Subcutaneous adipose tissue (tissue), 4 donors: ENCODE results near the gene ADGRG4. TPM values are rescaled to one million over a fixed set of nuclear protein-coding genes. Genes with fewer than 3 reads are reported as not detected.

Source experiments
- total RNA-seq, 4 donors: library from RNA; depleted of rRNA; stranded (reverse); fragments of >200 nt; gene quantifications; one replicate each; pipeline ENCODE4 v1.1.0, GENCODE V29; 2016
- TF ChIP-seq, protein P1 (sequence below): fragments of 450-650 bp; IDR thresholded peaks from one replicate; pipeline ENCODE4 v1.5.1; 2016; ENCODE audit warnings: low read depth, mild to moderate bottlenecking, control low read depth, antibody characterized with exemption, moderate library complexity

The ADGRG4 gene
- total RNA-seq, 4 donors from 2014 or later: under 0.01 to 0.33 (median 0.08) TPM

DNA sequence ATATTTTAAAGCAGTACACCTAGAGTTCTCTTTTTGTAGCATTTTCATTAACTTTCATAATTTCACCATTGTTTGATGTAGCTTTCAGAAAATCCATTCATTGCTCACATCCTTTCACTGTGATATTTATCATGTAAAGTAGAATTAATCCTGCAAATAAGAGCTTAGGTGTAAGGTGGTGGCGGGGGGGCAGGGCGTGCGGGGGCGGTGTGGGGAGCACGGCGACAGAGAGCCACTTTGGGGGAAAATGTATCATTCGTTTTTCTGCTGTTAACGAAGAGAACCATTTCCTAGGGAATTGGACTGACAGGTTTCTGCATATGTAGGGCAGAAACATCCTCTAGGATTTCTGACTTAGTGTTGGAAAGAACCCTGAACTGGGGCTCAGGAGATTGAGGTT lies 104.4 kb downstream of the ADGRG4 start:
- TF ChIP-seq, protein P1, sequence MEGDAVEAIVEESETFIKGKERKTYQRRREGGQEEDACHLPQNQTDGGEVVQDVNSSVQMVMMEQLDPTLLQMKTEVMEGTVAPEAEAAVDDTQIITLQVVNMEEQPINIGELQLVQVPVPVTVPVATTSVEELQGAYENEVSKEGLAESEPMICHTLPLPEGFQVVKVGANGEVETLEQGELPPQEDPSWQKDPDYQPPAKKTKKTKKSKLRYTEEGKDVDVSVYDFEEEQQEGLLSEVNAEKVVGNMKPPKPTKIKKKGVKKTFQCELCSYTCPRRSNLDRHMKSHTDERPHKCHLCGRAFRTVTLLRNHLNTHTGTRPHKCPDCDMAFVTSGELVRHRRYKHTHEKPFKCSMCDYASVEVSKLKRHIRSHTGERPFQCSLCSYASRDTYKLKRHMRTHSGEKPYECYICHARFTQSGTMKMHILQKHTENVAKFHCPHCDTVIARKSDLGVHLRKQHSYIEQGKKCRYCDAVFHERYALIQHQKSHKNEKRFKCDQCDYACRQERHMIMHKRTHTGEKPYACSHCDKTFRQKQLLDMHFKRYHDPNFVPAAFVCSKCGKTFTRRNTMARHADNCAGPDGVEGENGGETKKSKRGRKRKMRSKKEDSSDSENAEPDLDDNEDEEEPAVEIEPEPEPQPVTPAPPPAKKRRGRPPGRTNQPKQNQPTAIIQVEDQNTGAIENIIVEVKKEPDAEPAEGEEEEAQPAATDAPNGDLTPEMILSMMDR: no peak

- TF ChIP-seq, protein P1: no peak
Measured at GRCh38 chrX:136417806-136418205, 117.0 kb downstream of the ADGRG4 start.

DNA sequence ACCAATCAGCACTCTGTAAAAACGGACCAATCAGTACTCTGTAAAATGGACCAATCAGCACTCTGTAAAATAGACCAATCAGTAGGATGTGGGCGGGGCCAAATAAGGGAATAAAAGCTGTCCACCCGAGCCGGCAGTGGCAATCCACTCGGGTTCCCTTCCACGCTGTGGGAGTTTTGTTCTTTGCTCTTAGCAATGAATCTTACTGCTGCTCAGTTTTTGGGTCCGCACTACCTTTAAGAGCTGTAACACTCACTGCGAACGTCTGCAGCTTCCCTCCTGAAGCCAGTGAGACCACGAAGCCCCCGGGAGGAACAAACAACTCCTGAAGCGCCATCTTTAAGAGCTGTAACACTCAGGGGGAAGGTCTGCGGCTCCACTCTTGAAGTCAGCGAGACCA lies 120.6 kb downstream of the ADGRG4 start:
- TF ChIP-seq, protein P1: no peak

- TF ChIP-seq, protein P1: no peak
Measured at GRCh38 chrX:136423724-136424123, 123.0 kb downstream of the ADGRG4 start.

DNA sequence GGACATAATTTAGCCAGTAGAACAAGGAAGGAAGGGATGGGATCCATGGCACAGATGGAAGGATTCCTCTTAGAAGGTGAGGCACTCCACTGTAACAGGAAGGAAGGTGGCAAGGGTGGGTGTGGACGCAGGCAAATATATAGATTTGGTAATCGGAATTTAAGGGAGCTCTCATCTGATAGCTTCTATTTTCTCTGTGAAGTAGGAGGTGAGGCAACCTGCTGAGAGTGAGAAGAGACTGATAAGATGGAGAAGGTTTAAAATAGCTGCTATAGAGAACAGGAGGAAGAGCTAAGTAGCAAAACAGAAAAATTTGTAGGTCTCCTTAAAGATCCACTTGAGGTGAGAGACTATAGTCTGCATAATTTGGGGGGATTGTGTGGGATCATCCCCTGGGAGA lies 125.2 kb downstream of the ADGRG4 start:
- TF ChIP-seq, protein P1: no peak

DNA sequence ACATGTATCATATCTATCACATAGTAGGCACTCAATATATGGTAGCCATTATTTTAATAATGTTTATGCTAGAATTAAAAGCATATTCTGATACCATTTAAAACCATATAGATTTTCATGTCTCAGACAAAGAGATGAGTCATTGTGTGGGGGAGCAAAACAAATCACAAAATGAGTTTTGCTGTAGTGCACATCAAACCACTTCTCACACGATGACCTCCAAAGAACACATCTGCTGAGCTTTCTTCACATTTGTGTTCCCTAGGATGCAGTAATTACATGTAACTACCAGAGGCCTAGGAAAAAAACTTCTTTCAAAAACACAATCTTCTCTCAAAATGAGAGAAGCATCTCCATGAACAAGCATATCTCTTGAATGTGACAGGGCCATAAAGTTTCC lies 130.9 kb downstream of the ADGRG4 start:
- TF ChIP-seq, protein P1: no peak

DNA sequence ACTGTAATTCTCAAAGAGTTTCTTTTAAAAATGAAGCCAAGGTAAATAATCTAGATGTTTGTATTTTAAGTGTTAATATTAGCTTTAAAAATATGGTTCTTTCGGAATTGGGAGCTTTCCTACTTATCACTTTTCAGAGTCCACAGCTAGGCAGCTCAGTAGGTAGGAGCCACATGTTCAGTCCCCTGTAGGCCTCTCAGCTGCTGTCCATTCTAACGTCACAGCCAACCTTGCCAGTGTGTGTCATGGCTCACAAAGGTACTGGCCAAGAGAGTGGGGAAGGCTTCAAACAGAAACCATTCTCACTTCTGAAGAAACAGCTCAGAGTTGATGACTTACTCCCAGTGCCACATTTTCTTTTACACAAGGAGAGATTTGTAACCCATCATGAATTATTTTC lies 137.0 kb downstream of the ADGRG4 start:
- TF ChIP-seq, protein P1: no peak
